SK-N-MC (cell line): ENCODE data around the gene CYB5R3.

Source experiments
- EZH2 ChIP-seq: fragments of 200-600 bp; sonication (generic); IDR thresholded peaks from one replicate; pipeline ENCODE4 v1.6.1; 2017; ENCODE audit warnings: antibody characterized with exemption
- FOXP2 ChIP-seq: optimal IDR thresholded peaks from 2 replicates; pipeline ENCODE3; 2011; ENCODE audit warnings: mild to moderate bottlenecking, moderate library complexity; ENCODE audit not compliant: insufficient read depth; ENCODE audit errors: extremely low read length, control extremely low read depth
- POLR2AphosphoS5 ChIP-seq: IDR thresholded peaks from 2 replicates; pipeline ENCODE4 v1.6.1; 2012; ENCODE audit warnings: mild to moderate bottlenecking, low read depth, low read length, borderline replicate concordance

- TF ChIP-seq EZH2 (no peak), POLR2AphosphoS5 (no peak), FOXP2 (no peak)
These were observed 31.5 kb upstream of the CYB5R3 start for GRCh38 chr22:42680648-42681047.
